ENCODE results near the gene SLC37A1.

Gene SLC37A1

GRCh38 chr21:42474043-42474831 lies 39.4 kb upstream of the SLC37A1 start:
- no peak for TF ChIP-seq CTCF (IDR thresholded peaks at IDR 0.05; ENCODE audit: low read depth, low read length)
- in situ Hi-C loops (cut with HindIII; ENCODE audit: low sequenced_read_pairs): no loop called here
- H3K4me3 ChIP-seq (ENCODE audit: low read depth, low read length): no peak overlapping the region
- DNase-seq (ENCODE audit: low read depth, low spot score): no peak

- H3K4me3 ChIP-seq (ENCODE audit: low read depth, low read length): no peak overlapping the region
- in situ Hi-C loops (cut with HindIII; ENCODE audit: low sequenced_read_pairs): no loop called here
- DNase-seq (ENCODE audit: low read depth, low spot score): no peak
- TF ChIP-seq CTCF (IDR thresholded peaks at IDR 0.05; ENCODE audit: low read depth, low read length): no peak
Measured at GRCh38 chr21:42475036-42475435, 38.6 kb upstream of the SLC37A1 start.

- no peak overlapping the region for H3K4me3 ChIP-seq (ENCODE audit: low read depth, low read length)
- TF ChIP-seq CTCF (IDR thresholded peaks at IDR 0.05; ENCODE audit: low read depth, low read length): no peak
- no peak for DNase-seq (ENCODE audit: low read depth, low spot score)
- in situ Hi-C loops (cut with HindIII; ENCODE audit: low sequenced_read_pairs): no loop called here
Measured at GRCh38 chr21:42475526-42476387, 37.9 kb upstream of the SLC37A1 start.

GRCh38 chr21:42476388-42477331 lies 37.0 kb upstream of the SLC37A1 start:
- no peak for TF ChIP-seq CTCF (IDR thresholded peaks at IDR 0.05; ENCODE audit: low read depth, low read length)
- in situ Hi-C loops (cut with HindIII; ENCODE audit: low sequenced_read_pairs): no loop called here
- no peak overlapping the region for H3K4me3 ChIP-seq (ENCODE audit: low read depth, low read length)
- no peak for DNase-seq (ENCODE audit: low read depth, low spot score)

- DNase-seq (ENCODE audit: low read depth, low spot score): no peak
- TF ChIP-seq CTCF (IDR thresholded peaks at IDR 0.05; ENCODE audit: low read depth, low read length): no peak
- H3K4me3 ChIP-seq (ENCODE audit: low read depth, low read length): no peak overlapping the region
- in situ Hi-C loops (cut with HindIII; ENCODE audit: low sequenced_read_pairs): no loop called here
Measured at GRCh38 chr21:42478504-42478903, 35.1 kb upstream of the SLC37A1 start.

GRCh38 chr21:42479582-42479981 lies 34.1 kb upstream of the SLC37A1 start:
- no peak for DNase-seq (ENCODE audit: low read depth, low spot score)
- in situ Hi-C loops (cut with HindIII; ENCODE audit: low sequenced_read_pairs): no loop called here
- H3K4me3 ChIP-seq (ENCODE audit: low read depth, low read length): no peak overlapping the region
- TF ChIP-seq CTCF (IDR thresholded peaks at IDR 0.05; ENCODE audit: low read depth, low read length): no peak

Measured in astrocyte of the spinal cord (primary cell).